Tibial nerve (tissue), 4 donors: ENCODE results near the gene PCSK5. TPM values are rescaled to one million over a fixed set of nuclear protein-coding genes. Genes with fewer than 3 reads are reported as not detected.

ENCODE experiments used
- DNase-seq, 2 donors: peaks; one replicate each; pipeline ENCODE4 v3.0.0-alpha.2; 2019; ENCODE audit warnings: low spot score in 2 of 2
- H3K27ac ChIP-seq, 4 donors: fragments of 200-600 bp; sonication (generic) in 3 of 4; one replicate each; pipeline ENCODE4 v1.5.1; 2017 to 2019; ENCODE audit warnings: mild to moderate bottlenecking in 1 of 4
- H3K27me3 ChIP-seq, 2 donors: fragments of 200-600 bp; sonication (generic) in 1 of 2; one replicate each; pipeline versions ENCODE4 v1.5.1 to v1.6.0; 2017 to 2019
- H3K36me3 ChIP-seq, 3 donors: fragments of 200-600 bp; sonication (generic); one replicate each; pipeline ENCODE4 v1.5.1; 2018 to 2019
- H3K4me1 ChIP-seq, 4 donors: fragments of 200-600 bp; sonication (generic) in 3 of 4; one replicate each; pipeline ENCODE4 v1.5.1; 2017 to 2019
- H3K4me3 ChIP-seq, 4 donors: fragments of 200-600 bp; sonication (generic) in 3 of 4; one replicate each; pipeline ENCODE4 v1.5.1; 2017 to 2019; ENCODE audit warnings: mild to moderate bottlenecking in 1 of 4, moderate library complexity in 1 of 4
- H3K9me3 ChIP-seq, 4 donors: fragments of 200-600 bp; sonication (generic) in 3 of 4; one replicate each; pipeline ENCODE4 v1.5.1; 2017 to 2019
- EP300 ChIP-seq, 2 donors: sonication (generic); formaldehyde crosslinking; IDR thresholded peaks; one replicate each; pipeline ENCODE4 v1.6.1; 2017; ENCODE audit warnings: antibody characterized with exemption in 2 of 2, mild to moderate bottlenecking in 1 of 2
- POLR2A ChIP-seq, 2 donors: fragments of 450-650 bp; IDR thresholded peaks; one replicate each; pipeline ENCODE4 v1.6.1; 2017; ENCODE audit warnings: antibody characterized with exemption in 2 of 2, mild to moderate bottlenecking in 2 of 2, moderate library complexity in 2 of 2
- WGBS, 2 donors: methylation state at CpG; one replicate each; pipeline ENCODE4 v1.1.5; 2018; 5-methylcytosine and 5-hydroxymethylcytosine counted together
- total RNA-seq, 4 donors: library from RNA; depleted of rRNA; stranded (reverse); fragments of >200 nt; gene quantifications; one replicate each; pipeline ENCODE4 v1.1.0, GENCODE V29; 2016
- TF ChIP-seq, protein P1 (sequence below), 5 experiments: fragments of 200-600 bp in 3 of 5; fragments of 450-650 bp in 2 of 5; sonication (generic) in 3 of 5; IDR thresholded peaks; one replicate each; pipeline ENCODE4 v1.5.1; 2016 to 2019; ENCODE audit warnings: antibody characterized with exemption in 5 of 5, mild to moderate bottlenecking in 3 of 5, moderate library complexity in 2 of 5

Gene PCSK5
- total RNA-seq, 4 donors from 2014 or later, result 12.5 to 32.7 (median 23.0) TPM

DNA sequence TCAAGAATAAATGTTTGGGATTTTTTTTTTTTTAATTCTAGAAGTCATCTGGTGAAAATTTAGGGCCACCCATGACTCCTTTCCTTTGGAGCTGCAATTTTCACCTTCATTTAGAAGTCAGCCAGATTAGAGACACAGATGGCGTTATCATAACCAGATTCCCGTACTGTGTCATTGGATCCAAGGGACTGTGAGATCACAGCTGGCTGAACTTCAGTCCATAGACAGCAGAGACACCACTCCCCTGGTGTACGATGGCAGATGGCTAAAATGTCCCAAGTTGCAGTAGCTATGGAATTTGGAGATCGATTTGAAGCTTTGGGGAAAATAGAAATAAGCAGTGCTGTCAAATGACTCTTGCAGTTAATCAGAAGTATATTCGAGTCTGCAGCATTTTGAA lies 287.5 kb downstream of the PCSK5 start:
- H3K4me3 ChIP-seq, result no peak overlapping the region
- peaks cover 0 to 30% (median 0%) of the 10 kb centered on the region in 3 donors for H3K36me3 ChIP-seq
- no peak for DNase-seq
- no peaks in the 10 kb centered on the region for H3K27me3 ChIP-seq
- H3K9me3 ChIP-seq, result no peaks in the 10 kb centered on the region
- WGBS, 2 donors, result 69 to 77% methylated on average over 5 of the region's 5 CpGs
- H3K27ac ChIP-seq, result no peak overlapping the region
- H3K4me1 ChIP-seq, result peaks cover 0 to 7% (median 0%) of the 10 kb centered on the region in 4 donors
- TF ChIP-seq, protein P1, sequence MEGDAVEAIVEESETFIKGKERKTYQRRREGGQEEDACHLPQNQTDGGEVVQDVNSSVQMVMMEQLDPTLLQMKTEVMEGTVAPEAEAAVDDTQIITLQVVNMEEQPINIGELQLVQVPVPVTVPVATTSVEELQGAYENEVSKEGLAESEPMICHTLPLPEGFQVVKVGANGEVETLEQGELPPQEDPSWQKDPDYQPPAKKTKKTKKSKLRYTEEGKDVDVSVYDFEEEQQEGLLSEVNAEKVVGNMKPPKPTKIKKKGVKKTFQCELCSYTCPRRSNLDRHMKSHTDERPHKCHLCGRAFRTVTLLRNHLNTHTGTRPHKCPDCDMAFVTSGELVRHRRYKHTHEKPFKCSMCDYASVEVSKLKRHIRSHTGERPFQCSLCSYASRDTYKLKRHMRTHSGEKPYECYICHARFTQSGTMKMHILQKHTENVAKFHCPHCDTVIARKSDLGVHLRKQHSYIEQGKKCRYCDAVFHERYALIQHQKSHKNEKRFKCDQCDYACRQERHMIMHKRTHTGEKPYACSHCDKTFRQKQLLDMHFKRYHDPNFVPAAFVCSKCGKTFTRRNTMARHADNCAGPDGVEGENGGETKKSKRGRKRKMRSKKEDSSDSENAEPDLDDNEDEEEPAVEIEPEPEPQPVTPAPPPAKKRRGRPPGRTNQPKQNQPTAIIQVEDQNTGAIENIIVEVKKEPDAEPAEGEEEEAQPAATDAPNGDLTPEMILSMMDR (IDR thresholded peaks at IDR 0.05), result no peak
- no peak for TF ChIP-seq EP300 (IDR thresholded peaks at IDR 0.05)
- no peak for TF ChIP-seq POLR2A (IDR thresholded peaks at IDR 0.05)

DNA sequence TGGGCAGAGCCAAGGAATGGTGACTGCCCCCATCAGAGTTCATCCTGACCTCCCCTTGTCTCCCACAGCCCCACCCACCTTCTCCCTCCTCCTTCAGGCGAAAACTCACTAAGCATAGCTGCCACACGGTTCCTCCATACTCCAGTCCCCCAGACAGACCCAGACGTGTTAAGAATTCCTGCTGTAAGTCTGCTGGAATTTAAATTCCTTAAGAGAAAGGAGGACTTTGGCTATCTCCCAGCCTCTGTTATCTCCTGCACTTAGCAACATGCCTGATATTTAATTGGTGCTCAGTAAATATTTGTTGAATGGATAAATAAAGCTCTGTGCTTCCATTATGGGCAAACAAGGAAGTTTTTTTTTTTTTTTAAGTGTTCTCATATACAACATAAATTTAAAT lies 290.1 kb downstream of the PCSK5 start:
- Histone ChIP-seq H3K27me3 (no peaks in the 10 kb centered on the region), H3K36me3 (peaks cover 0 to 36% (median 0%) of the 10 kb centered on the region in 3 donors), H3K4me3 (no peak overlapping the region), H3K4me1 (peaks cover 0 to 7% (median 0%) of the 10 kb centered on the region in 4 donors), H3K27ac (no peak overlapping the region), H3K9me3 (no peaks in the 10 kb centered on the region)
- TF ChIP-seq EP300 (IDR thresholded peaks at IDR 0.05) (no peak), POLR2A (IDR thresholded peaks at IDR 0.05) (no peak)
- TF ChIP-seq, protein P1 (IDR thresholded peaks at IDR 0.05), result no peak
- no peak for DNase-seq
- 56% methylated on average over 3 of the region's 3 CpGs for WGBS, 2 donors

DNA sequence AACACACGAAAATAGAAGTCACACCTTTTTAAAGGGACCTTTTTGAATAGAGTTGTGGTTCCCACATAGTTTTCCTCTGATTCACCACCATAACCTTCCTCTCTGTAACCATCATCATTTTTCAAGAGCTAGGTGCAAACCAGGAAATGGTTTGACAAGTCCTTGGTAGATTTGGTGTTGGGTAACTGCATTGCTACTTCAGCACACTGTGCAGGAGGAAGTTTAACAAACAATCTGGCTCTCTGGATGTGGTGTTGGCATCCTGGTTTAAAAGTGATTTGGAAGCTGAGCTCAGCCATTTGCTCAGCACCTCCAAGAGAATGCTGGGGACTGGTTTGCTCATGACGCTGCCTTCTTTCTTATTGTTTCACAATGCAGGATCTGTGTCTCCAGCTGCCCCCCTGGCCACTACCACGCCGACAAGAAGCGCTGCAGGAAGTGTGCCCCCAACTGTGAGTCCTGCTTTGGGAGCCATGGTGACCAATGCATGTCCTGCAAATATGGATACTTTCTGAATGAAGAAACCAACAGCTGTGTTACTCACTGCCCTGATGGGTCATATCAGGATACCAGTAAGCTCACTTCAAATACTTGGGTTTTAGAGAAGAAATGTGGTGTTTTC lies 290.7 kb downstream of the PCSK5 start:
- no peak for TF ChIP-seq EP300 (IDR thresholded peaks at IDR 0.05)
- TF ChIP-seq POLR2A (IDR thresholded peaks at IDR 0.05), result no peak
- TF ChIP-seq, protein P1 (IDR thresholded peaks at IDR 0.05), result no peak
- Histone ChIP-seq H3K4me3 (no peak overlapping the region), H3K27me3 (no peaks in the 10 kb centered on the region), H3K36me3 (peaks cover 0 to 37% (median 0%) of the 10 kb centered on the region in 3 donors), H3K9me3 (no peaks in the 10 kb centered on the region), H3K27ac (no peak overlapping the region), H3K4me1 (peaks cover 0 to 5% (median 0%) of the 10 kb centered on the region in 4 donors)
- 74 to 88% methylated on average over 5 of the region's 5 CpGs for WGBS, 2 donors
- DNase-seq, result no peak

DNA sequence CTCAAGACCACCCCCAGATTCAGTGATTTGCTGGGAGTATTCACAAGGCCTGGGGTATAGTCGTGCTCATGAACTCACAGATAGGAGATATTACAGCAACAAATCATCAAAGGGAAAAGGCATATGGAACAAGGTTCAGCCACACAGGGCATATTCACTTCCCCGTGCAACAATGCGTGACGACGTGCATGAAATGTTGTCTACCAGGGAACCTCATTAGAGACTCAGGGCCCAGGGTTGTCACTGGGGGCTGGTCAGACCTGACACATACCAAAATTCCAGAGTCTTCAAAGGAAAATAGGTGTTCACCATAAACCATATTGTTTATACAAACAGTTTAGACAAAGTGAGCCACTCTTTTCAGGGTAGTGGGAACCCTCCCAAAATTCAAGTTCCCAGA lies 291.3 kb downstream of the PCSK5 start:
- Histone ChIP-seq H3K4me1 (no peaks in the 10 kb centered on the region), H3K27ac (no peak overlapping the region), H3K4me3 (no peak overlapping the region), H3K36me3 (peaks cover 0 to 37% (median 0%) of the 10 kb centered on the region in 3 donors), H3K27me3 (no peaks in the 10 kb centered on the region), H3K9me3 (no peaks in the 10 kb centered on the region)
- TF ChIP-seq EP300 (IDR thresholded peaks at IDR 0.05) (no peak), POLR2A (IDR thresholded peaks at IDR 0.05) (no peak)
- TF ChIP-seq, protein P1 (IDR thresholded peaks at IDR 0.05), result no peak
- 96 to 98% methylated on average over 5 of the region's 5 CpGs for WGBS, 2 donors
- DNase-seq, result no peak

DNA sequence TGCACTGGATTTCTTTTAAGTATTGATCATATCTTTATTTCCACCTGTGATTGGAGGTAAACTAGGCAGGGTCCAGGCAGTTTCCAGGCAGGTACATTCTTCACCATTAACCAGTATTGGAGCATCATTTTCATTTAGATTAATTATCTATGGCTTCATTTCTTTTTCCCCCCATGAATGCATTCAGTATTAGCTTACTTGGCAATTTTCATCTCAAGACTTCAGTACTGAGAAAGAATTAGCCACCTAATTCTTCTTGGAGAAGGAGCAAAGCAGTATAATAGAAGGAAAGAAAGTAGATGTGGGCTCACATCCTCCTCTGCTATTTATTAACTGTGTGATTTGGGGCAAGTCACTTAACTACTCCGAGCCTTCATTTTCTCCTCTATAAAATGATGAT lies 295.0 kb downstream of the PCSK5 start:
- Histone ChIP-seq H3K27me3 (no peaks in the 10 kb centered on the region), H3K4me3 (no peak overlapping the region), H3K9me3 (no peaks in the 10 kb centered on the region), H3K36me3 (peaks cover 0 to 48% (median 0%) of the 10 kb centered on the region in 3 donors), H3K27ac (no peak overlapping the region), H3K4me1 (no peaks in the 10 kb centered on the region)
- no peak for TF ChIP-seq EP300 (IDR thresholded peaks at IDR 0.05)
- TF ChIP-seq POLR2A (IDR thresholded peaks at IDR 0.05), result no peak
- TF ChIP-seq, protein P1 (IDR thresholded peaks at IDR 0.05), result no peak
- WGBS, 2 donors, result 95 to 98% methylated on average over 1 of the region's 1 CpG
- DNase-seq, result no peak
